DND-41 (cell line): ENCODE measurements around the gene MR1.
A peak's percentile ranks its signal among the peaks of the same experiment; 100 is the strongest.

Experiments used
- ATAC-seq: fragments of 200-7000 bp; cut with Tn5 transposase; 3 replicates; pipeline ENCODE4 v1.9.1; 2021; ENCODE audit warnings: low read depth; ENCODE audit not compliant: insufficient read depth
- DNase-seq: peaks from one replicate; pipeline ENCODE4 v3.0.0-alpha.2; 2020
- H2AFZ ChIP-seq: 2 replicates; pipeline ENCODE4 v1.6.0; 2012; ENCODE audit warnings: low read depth, low read length
- H3K27ac ChIP-seq: 2 replicates; pipeline ENCODE4 v1.5.1; 2012; ENCODE audit warnings: low read length, inconsistent platforms
- H3K27me3 ChIP-seq: fragments of 200-600 bp; sonication (generic); 2 replicates; pipeline ENCODE4 v1.6.0; 2012; ENCODE audit warnings: low read length, mild to moderate bottlenecking, inconsistent platforms; ENCODE audit not compliant: insufficient read depth, poor library complexity
- H3K36me3 ChIP-seq: 2 replicates; pipeline ENCODE4 v1.5.1; 2012; ENCODE audit warnings: low read length, inconsistent platforms; ENCODE audit not compliant: insufficient read depth
- H3K4me1 ChIP-seq: 2 replicates; pipeline ENCODE4 v1.5.1; 2012; ENCODE audit warnings: mild to moderate bottlenecking, low read length; ENCODE audit not compliant: insufficient read depth
- H3K4me2 ChIP-seq: 2 replicates; pipeline ENCODE4 v1.6.0; 2012; ENCODE audit warnings: mild to moderate bottlenecking, moderate library complexity, low read length, inconsistent platforms; ENCODE audit not compliant: insufficient read depth
- H3K4me3 ChIP-seq, 2 experiments: fragments of 200-600 bp in 1 of 2; shearing (Covaris generic) in 1 of 2; 2 replicates each; pipeline ENCODE4 v1.5.1; 2012 to 2016; ENCODE audit warnings: inconsistent platforms in 2 of 2, low read length in 2 of 2, mild to moderate bottlenecking in 2 of 2, low read depth in 1 of 2, moderate library complexity in 1 of 2
- H3K79me2 ChIP-seq: 2 replicates; pipeline ENCODE4 v1.6.0; 2012; ENCODE audit warnings: low read length, inconsistent platforms; ENCODE audit not compliant: insufficient read depth
- H3K9ac ChIP-seq: 2 replicates; pipeline ENCODE4 v1.6.0; 2012; ENCODE audit warnings: low read depth, mild to moderate bottlenecking, inconsistent platforms, low read length, moderate library complexity
- H3K9me3 ChIP-seq: 2 replicates; pipeline ENCODE4 v1.5.1; 2012; ENCODE audit warnings: low read length, moderate library complexity, mild to moderate bottlenecking, inconsistent platforms; ENCODE audit not compliant: insufficient read depth, severe bottlenecking
- H4K20me1 ChIP-seq: 2 replicates; pipeline ENCODE4 v1.6.0; 2012; ENCODE audit warnings: low read length; ENCODE audit not compliant: insufficient read depth
- CTCF ChIP-seq: IDR thresholded peaks from 2 replicates; pipeline ENCODE4 v1.5.1; 2012; ENCODE audit warnings: borderline replicate concordance, low read length, moderate library complexity, mild to moderate bottlenecking; ENCODE audit not compliant: poor library complexity, severe bottlenecking; ENCODE audit errors: extremely low read depth
- EZH2 ChIP-seq: IDR thresholded peaks from 3 replicates; pipeline ENCODE4 v1.6.1; 2012; ENCODE audit warnings: borderline replicate concordance, low read depth, mild to moderate bottlenecking, moderate library complexity, low read length, inconsistent platforms; ENCODE audit not compliant: severe bottlenecking

The MR1 gene

GRCh38 chr1:181033799-181034451, at the start of gene MR1:
Gene MR1, plus strand, starts transcription at chr1:181033983. Its CDS starts 25 bp downstream, at chr1:181034008.
- Histone ChIP-seq H2AFZ (peak within 1 kb of the TSS; percentile 88), H3K4me2 (peak within 1 kb of the TSS; percentile 82), H3K27ac (peak within 1 kb of the TSS; percentile 83)

DNA sequence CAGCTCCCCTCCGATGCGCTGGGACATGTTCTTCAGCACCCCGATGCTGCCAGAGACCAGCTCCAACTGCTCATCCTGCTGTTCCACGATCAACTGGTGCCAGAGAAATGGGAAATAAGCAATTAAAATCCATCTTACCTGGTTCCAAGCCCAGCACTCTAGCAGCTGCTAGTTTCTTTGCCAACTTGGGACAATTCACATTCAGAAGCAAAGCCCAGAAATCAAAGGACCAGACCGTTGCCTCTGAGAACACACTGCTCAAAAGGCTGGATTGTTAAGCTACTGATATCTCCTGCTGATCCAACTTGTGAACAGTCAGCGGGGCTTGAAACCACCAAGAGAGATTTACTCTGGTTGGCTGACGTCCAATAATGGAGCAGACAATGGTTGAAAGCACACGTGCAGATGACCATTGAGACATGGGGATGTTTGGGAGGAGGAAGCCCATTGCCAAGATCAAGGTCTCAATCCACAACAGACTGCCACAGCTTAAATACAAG, 45.5 kb upstream of the MR1 start:
- peaks cover 4% of the 10 kb centered on the region; the same call in 1 of the 2 replicates for H3K79me2 ChIP-seq
- H4K20me1 ChIP-seq = no peaks in the 10 kb centered on the region
- DNase-seq = no peak
- peaks cover 17% of the 10 kb centered on the region for H3K4me1 ChIP-seq
- no peak for TF ChIP-seq CTCF
- no peak for TF ChIP-seq EZH2
- ATAC-seq = no peak
- no peak overlapping the region for H3K9ac ChIP-seq
- peaks cover 88% of the 10 kb centered on the region for H3K36me3 ChIP-seq
- no peak overlapping the region for H3K4me2 ChIP-seq
- H2AFZ ChIP-seq = no peak overlapping the region
- no peaks in the 10 kb centered on the region for H3K27me3 ChIP-seq
- no peak overlapping the region for H3K27ac ChIP-seq
- no peak overlapping the region for H3K4me3 ChIP-seq
- no peaks in the 10 kb centered on the region for H3K9me3 ChIP-seq

More at GRCh38 chr1:181033799-181034451, at the start of gene MR1:
- peak within 1 kb of the TSS; percentile 52 to 69 for H3K4me3 ChIP-seq
- H3K27me3 ChIP-seq = no peaks in the 10 kb centered on the region
- H4K20me1 ChIP-seq = no peaks in the 10 kb centered on the region
- DNase-seq (peak; percentile 63), ATAC-seq (peak; percentile 95)
- H3K4me1 ChIP-seq = peaks cover 49% of the 10 kb centered on the region
- peak within 1 kb of the TSS; percentile 68 for H3K9ac ChIP-seq
- peaks cover 7% of the 10 kb centered on the region; the same call in 1 of the 2 replicates for H3K36me3 ChIP-seq
- H3K9me3 ChIP-seq = no peaks in the 10 kb centered on the region
- peaks cover 42% of the 10 kb centered on the region for H3K79me2 ChIP-seq
- TF ChIP-seq EZH2 (no peak), CTCF (no peak)

DNA sequence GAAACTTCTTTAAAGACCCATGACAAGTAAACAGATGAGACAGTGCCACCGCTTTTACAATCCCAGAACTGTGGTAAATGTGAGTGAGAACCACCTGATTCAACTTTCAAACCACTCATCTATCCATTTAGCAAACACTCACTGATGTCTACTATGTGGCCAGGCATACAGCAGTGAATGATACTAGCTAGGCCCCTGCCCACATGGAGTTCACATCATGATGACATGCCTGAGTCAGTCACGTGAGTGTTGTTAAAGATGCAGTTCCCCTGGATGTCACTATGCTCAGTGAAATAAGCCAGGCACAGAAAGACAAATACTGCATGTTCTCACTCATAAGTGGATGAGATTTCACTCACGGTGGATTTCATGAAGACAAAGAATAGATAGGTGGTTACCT, 39.5 kb upstream of the MR1 start:
- no peak for TF ChIP-seq EZH2
- Histone ChIP-seq H3K27me3 (no peaks in the 10 kb centered on the region), H3K9me3 (no peaks in the 10 kb centered on the region), H4K20me1 (peaks cover 2% of the 10 kb centered on the region; the same call in 1 of the 2 replicates), H3K36me3 (peaks cover 73% of the 10 kb centered on the region), H3K27ac (no peak overlapping the region), H3K4me1 (no peaks in the 10 kb centered on the region), H3K4me2 (no peak overlapping the region), H3K4me3 (no peak overlapping the region), H3K9ac (no peak overlapping the region), H2AFZ (no peak overlapping the region), H3K79me2 (peaks cover 29% of the 10 kb centered on the region)
- DNase-seq = no peak
- ATAC-seq = no peak

DNA sequence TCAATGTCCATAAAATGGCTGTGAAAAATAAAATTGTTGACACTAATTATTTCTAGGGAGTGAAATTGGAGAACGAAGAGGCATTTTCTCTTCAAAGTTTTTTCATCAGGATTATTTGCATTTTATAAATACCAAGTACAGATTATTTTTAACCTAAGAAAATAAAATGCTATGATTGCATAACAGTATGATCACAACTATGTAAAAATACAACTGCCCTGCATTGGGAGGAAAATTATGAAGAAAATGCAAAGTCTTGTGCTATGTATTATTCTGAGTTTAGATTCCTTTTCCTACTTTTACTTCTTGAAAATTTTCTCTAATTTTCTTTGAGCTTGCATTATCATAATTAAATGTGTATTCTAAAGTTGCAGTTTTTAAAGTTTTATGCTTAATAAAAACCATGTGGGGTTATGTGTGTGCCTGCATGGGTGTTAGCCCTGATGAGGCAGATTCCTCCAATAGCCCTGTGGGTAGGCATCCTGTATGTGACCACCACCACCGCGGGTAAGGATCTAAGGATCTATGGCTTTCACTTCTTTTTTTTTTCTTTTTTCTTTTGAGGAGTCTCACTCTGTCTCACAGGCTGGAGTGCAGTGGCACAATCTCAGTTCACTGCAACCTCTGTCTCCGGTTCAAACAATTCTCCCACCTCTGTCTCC, 35.8 kb upstream of the MR1 start:
- Histone ChIP-seq H4K20me1 (peaks cover 5% of the 10 kb centered on the region; the same call in 1 of the 2 replicates), H3K4me3 (no peak overlapping the region), H2AFZ (no peak overlapping the region), H3K4me2 (no peak overlapping the region), H3K9ac (no peak overlapping the region), H3K4me1 (no peaks in the 10 kb centered on the region), H3K27me3 (no peaks in the 10 kb centered on the region), H3K9me3 (no peaks in the 10 kb centered on the region), H3K36me3 (peaks cover 68% of the 10 kb centered on the region), H3K27ac (no peak overlapping the region), H3K79me2 (peaks cover 34% of the 10 kb centered on the region)
- ATAC-seq (peak; percentile 33; the same call in 1 of the 3 replicates), DNase-seq (no peak)
- no peak for TF ChIP-seq EZH2
- no peak for TF ChIP-seq CTCF
